ENCODE data around the gene RERE. TPM values are rescaled to one million over a fixed set of nuclear protein-coding genes. Genes with fewer than 3 reads are reported as not detected.
A peak's percentile ranks its signal among the peaks of the same experiment; 100 is the strongest.

The RERE gene
- total RNA-seq, 1 experiment from 2014 or later = 10.3 TPM

DNA sequence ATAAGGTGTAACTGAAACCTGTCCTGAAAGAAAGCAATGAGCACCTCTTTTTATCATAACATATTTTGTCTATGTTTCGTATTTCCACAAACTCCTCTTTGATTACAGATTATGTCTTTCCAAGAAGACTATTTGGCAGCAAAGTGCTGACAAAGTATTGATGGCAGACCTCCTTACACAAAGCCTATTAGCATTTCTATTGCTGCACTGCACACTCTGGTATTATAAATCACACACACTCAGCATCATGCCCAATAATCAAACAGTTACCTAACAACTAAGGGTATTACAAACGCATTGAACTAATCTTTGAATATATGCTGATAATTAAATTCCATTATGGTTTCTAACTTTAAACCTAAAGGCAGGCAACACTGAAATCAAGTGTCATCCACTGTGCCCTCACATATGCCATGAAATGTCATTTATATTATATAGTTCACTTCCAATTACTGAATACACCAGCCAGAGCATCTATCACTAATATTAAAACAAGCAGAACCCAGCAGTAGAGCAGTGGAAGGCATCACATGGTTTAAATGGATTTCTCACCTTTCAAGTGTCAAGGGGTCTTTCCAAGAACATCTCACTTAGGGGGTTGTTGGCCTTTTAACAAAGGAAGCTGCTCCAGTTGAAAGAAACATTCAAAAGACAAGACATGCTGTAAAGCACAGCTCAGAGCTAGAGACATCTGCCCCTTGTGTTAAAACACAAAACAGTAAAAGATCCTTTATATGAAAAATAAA, 239.1 kb downstream of the RERE start:
- no peak for DNase-seq (ENCODE audit: low read depth)

DNA sequence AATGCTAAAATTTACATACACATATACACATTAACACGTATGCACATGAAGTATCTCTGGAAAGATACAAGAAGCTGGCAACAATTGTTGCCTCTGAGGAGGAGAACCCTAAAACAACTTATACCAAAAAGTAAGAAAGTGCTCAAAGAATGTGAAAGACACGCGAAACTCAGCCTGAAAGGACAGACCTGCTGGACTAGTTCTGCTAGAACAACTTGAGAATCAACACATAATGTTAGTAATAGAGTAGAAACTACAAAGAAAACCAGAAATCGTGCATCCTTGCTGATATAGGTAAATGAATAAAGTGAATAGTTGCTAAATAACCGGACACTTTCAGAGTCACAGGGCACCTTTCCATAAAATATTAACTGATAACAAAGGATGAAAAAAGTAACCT, 242.5 kb downstream of the RERE start:
- no peak for DNase-seq (ENCODE audit: low read depth)

DNA sequence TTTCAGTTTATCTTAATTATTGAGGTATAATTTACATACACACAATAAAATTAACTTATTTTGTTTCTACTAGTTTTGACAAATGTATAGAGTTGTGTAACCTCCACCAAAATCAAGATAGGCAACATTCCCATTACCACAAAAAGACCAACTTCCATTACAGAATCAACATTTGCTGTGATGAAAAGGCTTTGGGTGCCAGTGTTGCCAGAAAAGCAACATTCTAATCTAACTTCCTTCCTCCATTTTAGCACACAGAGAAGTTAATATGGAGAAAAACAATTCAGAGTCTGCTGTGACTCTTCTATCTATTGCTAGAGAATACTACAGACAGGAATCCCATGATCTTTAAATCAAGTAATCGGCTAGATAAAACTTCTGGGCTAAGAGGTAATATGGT, 245.3 kb downstream of the RERE start:
- DNase-seq (ENCODE audit: low read depth) = no peak

DNA sequence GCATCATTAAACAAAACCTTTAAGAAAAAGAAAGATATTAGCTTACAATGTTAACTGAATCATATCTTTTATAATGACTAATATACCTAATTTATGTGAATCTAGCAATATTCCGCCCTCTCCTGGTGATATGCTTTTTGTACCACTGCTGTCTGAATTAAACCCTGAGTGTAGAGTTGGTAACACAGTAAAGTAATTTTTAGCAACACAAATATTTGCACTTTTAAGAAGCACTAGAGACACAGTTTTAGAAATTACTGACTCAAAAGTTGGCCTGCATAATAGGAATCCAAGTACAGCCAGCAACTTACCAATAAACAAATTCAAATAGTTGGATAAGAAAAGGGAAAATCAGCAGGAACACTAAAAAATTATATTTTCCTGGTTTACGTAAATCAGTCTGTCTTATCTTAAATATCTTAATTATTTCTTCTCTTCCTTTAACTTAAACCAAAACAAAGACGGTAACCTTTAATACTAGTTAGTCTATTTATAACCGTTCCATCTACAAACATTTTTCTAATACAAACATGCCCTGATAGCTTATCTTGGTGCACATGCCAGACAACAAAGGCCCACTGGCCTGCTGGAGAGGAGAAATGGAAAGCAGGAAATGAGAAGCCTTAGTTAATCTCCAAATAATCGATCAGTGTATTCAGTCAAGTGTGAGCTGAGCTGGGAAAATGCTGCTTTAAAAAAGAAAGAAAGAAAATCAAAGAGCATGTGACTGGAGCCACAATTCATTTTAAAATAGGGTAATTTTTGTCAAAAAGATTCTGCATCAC, 246.0 kb downstream of the RERE start:
- no peak for DNase-seq (ENCODE audit: low read depth)

DNA sequence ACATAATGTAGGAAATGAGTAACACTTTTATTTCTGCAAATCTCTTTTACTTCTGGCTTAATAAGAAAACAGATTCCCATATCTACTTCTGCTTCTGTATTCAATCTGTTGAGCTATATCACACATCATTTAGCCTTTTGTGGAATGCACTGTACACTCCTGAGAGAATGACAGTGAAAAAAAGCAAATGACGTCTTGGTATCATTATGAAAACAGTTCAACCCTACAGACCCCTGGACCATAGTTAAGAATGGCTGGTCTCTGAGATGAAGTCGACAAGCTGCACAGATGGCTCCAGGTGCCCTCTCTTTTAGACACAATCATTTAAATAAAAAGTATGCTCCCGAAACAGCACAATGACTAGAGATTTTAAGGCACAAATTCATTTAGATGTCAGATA, 247.0 kb downstream of the RERE start:
- no peak for DNase-seq (ENCODE audit: low read depth)

- no peak for DNase-seq (ENCODE audit: low read depth)
Measured at GRCh38 chr1:8569242-8569641, 248.2 kb downstream of the RERE start.

- DNase-seq (ENCODE audit: low read depth) = no peak
Measured at GRCh38 chr1:8568837-8569236, 248.6 kb downstream of the RERE start.

DNA sequence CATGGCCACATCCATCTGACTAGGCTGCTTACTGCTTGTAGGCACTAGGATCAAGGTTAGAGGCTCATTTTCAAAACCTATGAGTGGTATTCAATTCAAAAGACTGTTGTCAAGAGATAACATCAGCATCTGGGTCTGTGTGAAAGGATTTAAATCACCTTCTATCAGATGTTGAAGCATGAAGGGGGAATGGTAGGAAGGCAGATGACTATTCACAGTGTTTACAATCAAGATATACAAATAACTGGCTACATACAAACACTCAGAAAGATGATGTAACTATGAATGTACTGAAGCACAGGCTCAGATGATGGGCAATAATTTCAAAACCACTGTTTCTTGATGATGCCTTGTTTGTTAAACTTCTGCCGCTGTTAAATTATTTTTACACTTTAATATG, 250.3 kb downstream of the RERE start:
- DNase-seq (ENCODE audit: low read depth) = peak; percentile 11

GRCh38 chr1:8565802-8566201, 251.6 kb downstream of the RERE start:
- no peak for DNase-seq (ENCODE audit: low read depth)

DNA sequence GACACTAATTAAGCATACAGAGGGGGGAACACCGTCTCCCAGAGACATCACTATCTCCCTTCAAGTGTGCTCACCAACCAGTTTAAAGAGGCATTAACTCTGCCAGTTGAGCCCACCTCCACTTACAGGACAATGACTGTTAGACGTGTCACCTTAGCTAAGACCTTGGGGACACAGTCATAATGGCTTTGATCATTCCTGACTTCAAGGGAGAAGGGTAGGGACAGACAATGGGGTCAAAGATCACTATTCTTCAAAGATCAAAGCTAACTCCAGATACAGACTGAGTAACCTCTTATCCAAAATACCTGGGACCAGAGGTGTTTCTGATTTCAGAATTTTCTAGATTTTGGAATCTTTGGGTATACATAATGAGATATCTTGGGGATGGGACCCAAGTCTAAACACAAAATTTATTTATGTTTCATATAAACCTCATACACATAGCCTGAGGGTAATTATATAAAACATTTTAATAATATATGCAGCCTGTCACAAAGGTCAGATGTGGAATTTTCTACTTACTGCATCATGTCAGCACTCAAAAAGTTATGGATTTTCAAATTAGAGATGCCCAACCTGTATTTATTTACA, 253.4 kb downstream of the RERE start:
- no peak for DNase-seq (ENCODE audit: low read depth)

- DNase-seq (ENCODE audit: low read depth) = no peak
Measured at GRCh38 chr1:8562881-8563865, 254.3 kb downstream of the RERE start.

DNA sequence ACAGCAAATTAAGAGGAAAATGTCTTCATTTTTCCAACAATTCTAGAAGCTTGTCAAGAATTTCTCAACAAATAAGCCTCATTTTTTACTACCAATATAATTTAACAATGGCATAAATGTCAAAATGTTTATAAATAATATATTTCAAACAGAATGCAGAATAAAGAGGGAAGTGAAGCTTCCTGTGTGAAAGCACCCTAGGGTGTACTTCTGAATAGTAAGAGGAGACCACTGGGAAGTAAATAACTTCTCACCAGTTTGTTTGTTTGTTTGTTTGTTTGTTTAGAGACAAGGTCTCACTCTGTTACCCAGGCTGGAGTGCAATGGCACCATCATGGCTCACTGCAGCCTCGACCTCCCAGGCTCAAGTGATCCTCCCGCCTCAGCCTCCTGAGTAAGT, 255.2 kb downstream of the RERE start:
- DNase-seq (ENCODE audit: low read depth) = no peak

DNA sequence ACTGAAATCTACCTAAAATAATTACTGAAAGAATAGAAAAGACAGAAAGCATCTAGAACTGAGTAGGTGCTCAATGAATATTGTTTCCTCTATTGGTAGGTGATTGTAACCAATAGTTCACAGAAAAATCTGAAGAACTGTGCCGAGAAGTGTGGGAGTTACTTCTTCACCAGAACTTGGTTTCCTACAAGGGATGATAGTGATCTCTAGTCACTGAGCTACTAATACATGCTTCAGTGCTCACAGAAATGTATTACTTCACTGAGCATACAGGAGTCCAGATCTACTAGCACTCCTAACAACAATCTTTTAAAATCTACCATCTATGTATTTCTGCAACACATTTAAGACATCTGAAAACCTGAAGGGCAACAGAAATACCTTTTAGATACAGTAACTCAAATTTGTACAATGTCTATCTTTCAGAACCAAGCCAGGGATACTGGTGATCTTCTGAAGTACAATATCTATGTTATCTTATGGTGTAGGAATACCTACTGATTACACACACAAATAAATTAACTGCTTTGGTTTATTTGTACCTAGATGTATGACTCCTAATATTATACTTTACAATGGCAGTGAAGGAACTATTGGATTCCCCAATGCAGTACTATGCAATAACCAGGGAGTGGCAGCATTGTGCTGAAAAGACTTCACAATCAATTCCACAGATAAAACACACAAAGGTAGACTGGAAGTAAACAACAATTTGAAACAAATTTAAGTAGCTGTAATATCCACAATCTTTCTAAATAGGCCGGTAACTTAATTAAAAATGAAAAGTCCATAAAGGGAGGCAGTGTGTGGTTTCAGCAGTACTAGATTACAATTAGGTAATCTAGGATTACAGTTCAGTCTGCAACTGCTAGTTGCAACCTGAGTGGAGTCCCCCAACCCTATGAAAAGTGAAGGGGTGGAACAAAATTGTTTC, 256.6 kb downstream of the RERE start:
- DNase-seq (ENCODE audit: low read depth) = peak; percentile 46

DNA sequence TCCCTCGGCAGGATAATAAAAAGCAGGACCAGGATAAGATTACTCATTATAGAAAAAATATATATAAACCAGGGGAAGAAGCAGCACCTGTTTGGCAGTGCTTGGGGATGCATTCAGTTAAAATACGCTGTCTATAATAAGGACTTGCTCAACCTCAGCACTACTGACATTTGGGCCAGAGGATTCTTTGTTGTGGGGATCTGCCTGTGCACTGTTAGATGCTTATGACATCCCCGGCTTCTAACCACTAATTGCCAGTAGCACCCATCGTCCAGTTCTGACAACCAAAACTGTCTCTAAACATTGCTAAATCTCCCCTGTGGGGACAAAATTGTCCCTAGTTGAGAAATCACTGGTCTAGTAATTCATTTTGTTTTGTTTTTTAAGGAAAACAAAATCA, 257.4 kb downstream of the RERE start:
- DNase-seq (ENCODE audit: low read depth) = no peak

- DNase-seq (ENCODE audit: low read depth) = no peak
Measured at GRCh38 chr1:8555582-8555981, 261.9 kb downstream of the RERE start.

DNA sequence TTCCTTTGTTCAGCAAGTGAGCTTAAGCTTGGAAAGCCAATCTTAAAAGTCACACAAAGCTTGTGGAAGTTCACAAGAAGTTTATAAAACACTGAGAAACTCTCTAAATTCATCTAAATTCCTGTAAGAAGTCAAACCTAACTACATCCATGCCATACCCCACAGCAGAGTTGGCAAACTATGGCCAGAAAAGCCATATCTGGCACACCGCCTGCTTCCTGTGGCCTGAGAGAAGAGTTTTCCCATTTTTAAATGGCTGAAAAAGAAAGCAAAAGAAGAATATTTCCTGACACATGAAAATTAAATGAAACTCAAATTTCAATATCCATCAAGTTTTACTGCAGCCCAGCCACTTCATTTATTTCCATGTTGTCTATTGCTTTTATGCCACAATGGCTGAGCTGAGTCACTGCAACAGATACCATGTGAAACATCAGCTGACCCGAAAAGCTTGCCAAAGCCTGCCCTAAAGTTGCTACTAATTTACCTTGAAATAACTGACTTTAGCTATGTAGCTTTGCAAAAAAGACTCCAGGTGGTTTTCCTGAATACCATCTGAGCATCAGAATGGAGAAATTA, 262.4 kb downstream of the RERE start:
- DNase-seq (ENCODE audit: low read depth) = peak; percentile 65

DNA sequence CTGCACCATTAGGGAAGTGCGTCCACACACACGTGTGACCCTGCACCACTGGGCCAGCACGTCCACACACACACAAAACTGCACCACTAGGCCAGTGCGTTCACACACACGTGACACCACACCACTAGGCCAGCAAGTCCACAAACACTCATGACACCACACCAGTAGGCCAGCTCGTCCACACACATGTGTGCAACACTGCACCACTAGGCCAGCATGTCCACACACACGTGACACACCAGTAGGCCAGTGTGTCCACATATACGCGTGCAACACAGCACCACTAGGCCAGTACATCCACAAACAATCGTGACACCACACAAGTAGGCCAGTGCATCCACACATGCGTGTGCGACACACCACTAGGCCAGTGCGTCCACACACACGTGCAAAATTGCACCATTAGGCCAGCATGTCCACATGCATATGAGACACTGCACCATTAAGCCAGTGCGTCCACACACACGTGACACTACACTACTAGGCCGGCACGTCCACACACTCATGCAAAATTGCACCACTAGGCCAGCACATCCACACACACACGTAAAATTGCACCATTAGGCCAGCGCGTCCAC, 264.5 kb downstream of the RERE start:
- no peak for DNase-seq (ENCODE audit: low read depth)

GRCh38 chr1:8551613-8552489, 265.6 kb downstream of the RERE start:
- DNase-seq (ENCODE audit: low read depth) = no peak

- DNase-seq (ENCODE audit: low read depth) = no peak
Measured at GRCh38 chr1:8551057-8551456, 266.4 kb downstream of the RERE start.

All from RPMI7951 (cell line).